HepG2 (cell line): ENCODE measurements around the gene FNDC4. TPM values are rescaled to one million over a fixed set of nuclear protein-coding genes. Genes with fewer than 3 reads are reported as not detected.
A peak's percentile ranks its signal among the peaks of the same experiment; 100 is the strongest.

Source experiments
- ATF7 ChIP-seq, 2 experiments: fragments of 450-650 bp in 1 of 2; sonication (generic) in 1 of 2; formaldehyde crosslinking in 1 of 2; IDR thresholded peaks; 2 replicates each; pipeline versions ENCODE4 v1.4.0 to v1.6.1; 2016 to 2020; ENCODE audit warnings: antibody characterized with exemption in 1 of 2, mild to moderate bottlenecking in 1 of 2, missing genetic modification reagents in 1 of 2
- CBFB ChIP-seq: sonication (generic); formaldehyde crosslinking; IDR thresholded peaks from 2 replicates; pipeline ENCODE4 v1.4.0; 2020; ENCODE audit warnings: missing genetic modification reagents
- ERF ChIP-seq: IDR thresholded peaks from 2 replicates; pipeline ENCODE4 v1.6.1; 2018; ENCODE audit warnings: missing biosample characterization, missing genetic modification reagents
- ISX ChIP-seq: sonication (generic); formaldehyde crosslinking; conservative IDR thresholded peaks from 2 replicates; pipeline ENCODE4 v1.5.0; 2020; ENCODE audit warnings: missing genetic modification reagents
- MTA3 ChIP-seq: sonication (generic); formaldehyde crosslinking; IDR thresholded peaks from 2 replicates; pipeline ENCODE4 v1.4.0; 2020; ENCODE audit warnings: missing genetic modification reagents
- PTBP1 ChIP-seq: fragments of 200-400 bp; formaldehyde crosslinking; IDR thresholded peaks from 2 replicates; pipeline ENCODE4 v1.6.1; 2018; ENCODE audit warnings: low read length, low read depth; ENCODE audit not compliant: poor library complexity, severe bottlenecking
- RBFOX2 ChIP-seq: fragments of 200-400 bp; formaldehyde crosslinking; IDR thresholded peaks from 2 replicates; pipeline ENCODE4 v1.6.1; 2017; ENCODE audit warnings: low read depth, mild to moderate bottlenecking, low read length
- RELA ChIP-seq: sonication (generic); formaldehyde crosslinking; IDR thresholded peaks from 2 replicates; pipeline ENCODE4 v1.4.0; 2020; ENCODE audit warnings: missing genetic modification reagents
- SATB2 ChIP-seq: sonication (generic); formaldehyde crosslinking; IDR thresholded peaks from 2 replicates; pipeline ENCODE4 v1.5.0; 2020; ENCODE audit warnings: missing genetic modification reagents
- SNAPC2 ChIP-seq: sonication (generic); formaldehyde crosslinking; IDR thresholded peaks from 2 replicates; pipeline ENCODE4 v1.8.1; 2022; ENCODE audit warnings: mild to moderate bottlenecking, missing genetic modification reagents
- STAT5B ChIP-seq: sonication (generic); formaldehyde crosslinking; IDR thresholded peaks from 2 replicates; pipeline ENCODE4 v1.4.0; 2020; ENCODE audit warnings: missing genetic modification reagents
- ZBTB20 ChIP-seq: sonication (generic); formaldehyde crosslinking; IDR thresholded peaks from 2 replicates; pipeline ENCODE4 v1.8.1; 2023; ENCODE audit warnings: missing genetic modification reagents, low read depth, mild to moderate bottlenecking, borderline replicate concordance
- ZBTB38 ChIP-seq: sonication (generic); formaldehyde crosslinking; IDR thresholded peaks from 2 replicates; pipeline ENCODE4 v1.5.1; 2020; ENCODE audit warnings: mild to moderate bottlenecking, missing genetic modification reagents
- ZFX ChIP-seq: sonication (generic); formaldehyde crosslinking; IDR thresholded peaks from 2 replicates; pipeline ENCODE4 v1.4.0; 2020; ENCODE audit warnings: mild to moderate bottlenecking, low read depth, missing genetic modification reagents, moderate library complexity
- ZNF274 ChIP-seq: sonication (generic); formaldehyde crosslinking; IDR thresholded peaks from 2 replicates; pipeline ENCODE4 v1.5.1; 2020; ENCODE audit warnings: mild to moderate bottlenecking, missing genetic modification reagents
- ZNF543 ChIP-seq: sonication (generic); formaldehyde crosslinking; IDR thresholded peaks from 2 replicates; pipeline ENCODE4 v1.4.0; 2020; ENCODE audit warnings: mild to moderate bottlenecking, missing genetic modification reagents
- ZNF546 ChIP-seq: sonication (generic); formaldehyde crosslinking; conservative IDR thresholded peaks from 2 replicates; pipeline ENCODE4 v1.8.1; 2023; ENCODE audit warnings: mild to moderate bottlenecking, missing genetic modification reagents
- ZNF562 ChIP-seq: sonication (generic); formaldehyde crosslinking; IDR thresholded peaks from 2 replicates; pipeline ENCODE4 v1.8.0; 2022; ENCODE audit warnings: missing genetic modification reagents, borderline replicate concordance
- ZNF607 ChIP-seq: sonication (generic); formaldehyde crosslinking; IDR thresholded peaks from 2 replicates; pipeline ENCODE4 v1.5.1; 2020; ENCODE audit warnings: missing genetic modification reagents, mild to moderate bottlenecking, borderline replicate concordance
- ZNF629 ChIP-seq: sonication (generic); formaldehyde crosslinking; conservative IDR thresholded peaks from 2 replicates; pipeline ENCODE4 v1.5.0; 2020; ENCODE audit warnings: missing genetic modification reagents
- ZNF766 ChIP-seq: sonication (generic); formaldehyde crosslinking; IDR thresholded peaks from 2 replicates; pipeline ENCODE4 v1.5.0; 2020; ENCODE audit warnings: missing genetic modification reagents, borderline replicate concordance
- ZNF850 ChIP-seq: sonication (generic); formaldehyde crosslinking; conservative IDR thresholded peaks from 2 replicates; pipeline ENCODE4 v1.9.0; 2021; ENCODE audit warnings: mild to moderate bottlenecking, missing genetic modification reagents
- ZSCAN20 ChIP-seq: sonication (generic); formaldehyde crosslinking; IDR thresholded peaks from 2 replicates; pipeline ENCODE4 v1.4.0; 2020; ENCODE audit warnings: missing genetic modification reagents, mild to moderate bottlenecking, borderline replicate concordance
- ZSCAN9 ChIP-seq: IDR thresholded peaks from 2 replicates; pipeline ENCODE4 v1.6.1; 2016; ENCODE audit warnings: borderline replicate concordance
- polyA plus RNA-seq, 8 experiments: library from polyadenylated mRNA; depleted of rRNA in 3 of 8; stranded (reverse) in 7 of 8; unstranded in 1 of 8; fragments of >200 nt; fragmentation: Illumina TruSeq in 4 of 8; extraction: Trizol in 4 of 8; gene quantifications; 2 replicates each; pipeline versions ENCODE4 v1.2.1 to v1.2.3, GENCODE V29; 2011 to 2016; ENCODE audit warnings: low read depth in 4 of 8, missing spikeins in 1 of 8, mixed read lengths in 1 of 8; ENCODE audit not compliant: insufficient read depth in 1 of 8
- total RNA-seq, 5 experiments: library from RNA; depleted of rRNA; stranded (reverse); fragments of >200 nt; fragmentation: Illumina TruSeq; extraction: Trizol; gene quantifications; 2 replicates each; pipeline ENCODE4 v1.2.3, GENCODE V29; 2016; ENCODE audit warnings: low read depth in 1 of 5
- TF ChIP-seq, protein P1 (sequence below): sonication (generic); formaldehyde crosslinking; IDR thresholded peaks from 2 replicates; pipeline ENCODE4 v1.8.1; 2023; ENCODE audit warnings: mild to moderate bottlenecking, inconsistent platforms, moderate library complexity, missing genetic modification reagents, borderline replicate concordance
- TF ChIP-seq, protein P2 (sequence below): IDR thresholded peaks from 2 replicates; pipeline ENCODE4 v1.6.1; 2016; ENCODE audit warnings: low read depth, borderline replicate concordance
- TF ChIP-seq, protein P3 (sequence below): sonication (generic); formaldehyde crosslinking; IDR thresholded peaks from 2 replicates; pipeline ENCODE4 v1.8.0; 2022; ENCODE audit warnings: mild to moderate bottlenecking, missing genetic modification reagents, moderate library complexity
- TF ChIP-seq, protein P4 (sequence below): sonication (generic); formaldehyde crosslinking; IDR thresholded peaks from 2 replicates; pipeline ENCODE4 v1.4.0; 2020; ENCODE audit warnings: missing genetic modification reagents

The FNDC4 gene
- total and polyA plus RNA-seq, 2 of the 13 experiments (the other 11 are each of a cell fraction or from before 2014, with no cell fraction given): 9.0 to 17.4 TPM

DNA sequence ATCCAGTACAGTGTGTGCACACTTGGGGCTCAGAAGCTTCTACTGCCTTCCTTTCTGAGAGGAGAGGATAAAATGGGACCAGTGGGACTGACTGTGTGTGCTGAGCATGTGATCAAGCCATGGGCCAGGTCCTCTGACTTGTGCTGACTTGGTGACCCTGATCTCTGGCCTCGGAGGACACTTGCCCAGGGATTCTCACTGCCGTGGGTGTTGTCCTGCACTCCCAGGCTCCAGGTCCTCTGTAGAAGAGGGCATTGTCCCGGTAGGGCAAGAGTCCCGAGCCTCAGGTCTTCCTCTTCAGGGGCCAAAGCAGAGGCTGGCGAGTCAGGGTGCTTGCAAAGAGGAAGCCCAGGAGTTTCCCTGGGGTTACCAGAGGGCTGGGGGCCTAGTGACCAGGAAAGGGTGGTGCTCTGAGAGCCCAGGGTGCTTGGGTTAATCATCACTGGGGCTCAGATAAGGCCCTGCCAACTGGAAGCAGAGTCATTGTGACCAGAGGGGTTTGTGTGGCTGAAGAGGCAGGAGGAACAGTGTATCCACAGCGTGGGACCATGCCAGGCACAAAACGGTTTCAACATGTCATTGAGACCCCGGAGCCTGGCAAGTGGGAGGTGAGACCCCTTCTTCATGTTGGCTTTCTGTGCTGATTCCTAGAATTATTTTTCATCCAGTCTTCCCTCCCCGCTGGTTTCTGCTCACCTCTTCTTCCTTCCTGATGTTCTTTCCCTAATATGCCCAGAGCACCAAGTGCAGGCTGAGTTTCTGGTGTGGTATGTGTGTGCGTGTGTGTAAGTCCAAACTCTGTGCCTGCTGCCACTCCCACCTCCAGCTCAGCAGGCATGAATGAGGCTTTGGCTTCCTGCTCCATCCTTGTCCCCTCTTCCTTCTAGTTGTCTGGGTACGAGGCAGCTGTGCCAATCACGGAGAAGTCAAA is 1.6 kb upstream of the FNDC4 start, which contains the start of gene GCKR (continued):
- TF ChIP-seq ZNF766 (CRISPR knock-in tag): peak; percentile 78; the same call in 1 of the 2 replicates
- TF ChIP-seq PTBP1: no peak
- no peak for TF ChIP-seq ATF7 (IDR thresholded peaks at IDR 0.05)
- TF ChIP-seq ATF7 (CRISPR knock-in tag; IDR thresholded peaks at IDR 0.05): 0 out of 2 replicates have a peak, but pooled peaks have one; percentile 12
- TF ChIP-seq ISX: no peak
- TF ChIP-seq SATB2: no peak
- TF ChIP-seq ZNF543 (CRISPR knock-in tag): 0 out of 2 replicates have a peak, but pooled peaks have one; percentile 15
- TF ChIP-seq ZNF546 (CRISPR knock-in tag): 0 out of 2 replicates have a peak, but pooled peaks have one; percentile 33
- TF ChIP-seq ZNF562 (CRISPR knock-in tag): no peak
- 0 out of 2 replicates have a peak, but pooled peaks have one; percentile 38 for TF ChIP-seq ZNF629 (CRISPR knock-in tag)
- TF ChIP-seq ERF (CRISPR knock-in tag): peak; percentile 89
- TF ChIP-seq ZFX (CRISPR knock-in tag): peak; percentile 91; the same call in 1 of the 2 replicates
- peak; percentile 85 for TF ChIP-seq SNAPC2 (CRISPR knock-in tag)
- TF ChIP-seq ZNF850 (CRISPR knock-in tag): no peak
- TF ChIP-seq, protein P1, sequence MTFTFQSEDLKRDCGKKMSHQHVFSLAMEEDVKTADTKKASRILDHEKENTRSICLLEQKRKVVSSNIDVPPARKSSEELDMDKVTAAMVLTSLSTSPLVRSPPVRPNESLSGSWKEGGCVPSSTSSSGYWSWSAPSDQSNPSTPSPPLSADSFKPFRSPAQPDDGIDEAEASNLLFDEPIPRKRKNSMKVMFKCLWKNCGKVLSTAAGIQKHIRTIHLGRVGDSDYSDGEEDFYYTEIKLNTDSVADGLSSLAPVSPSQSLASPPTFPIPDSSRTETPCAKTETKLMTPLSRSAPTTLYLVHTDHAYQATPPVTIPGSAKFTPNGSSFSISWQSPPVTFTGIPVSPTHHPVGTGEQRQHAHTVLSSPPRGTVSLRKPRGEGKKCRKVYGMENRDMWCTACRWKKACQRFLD: no peak
- no peak for TF ChIP-seq STAT5B
- TF ChIP-seq RELA: no peak
- TF ChIP-seq, protein P2, sequence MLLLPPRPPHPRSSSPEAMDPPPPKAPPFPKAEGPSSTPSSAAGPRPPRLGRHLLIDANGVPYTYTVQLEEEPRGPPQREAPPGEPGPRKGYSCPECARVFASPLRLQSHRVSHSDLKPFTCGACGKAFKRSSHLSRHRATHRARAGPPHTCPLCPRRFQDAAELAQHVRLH: peak; percentile 50; the same call in 1 of the 2 replicates
- TF ChIP-seq ZNF274 (CRISPR knock-in tag): peak; percentile 53; the same call in 1 of the 2 replicates
- TF ChIP-seq, protein P3, sequence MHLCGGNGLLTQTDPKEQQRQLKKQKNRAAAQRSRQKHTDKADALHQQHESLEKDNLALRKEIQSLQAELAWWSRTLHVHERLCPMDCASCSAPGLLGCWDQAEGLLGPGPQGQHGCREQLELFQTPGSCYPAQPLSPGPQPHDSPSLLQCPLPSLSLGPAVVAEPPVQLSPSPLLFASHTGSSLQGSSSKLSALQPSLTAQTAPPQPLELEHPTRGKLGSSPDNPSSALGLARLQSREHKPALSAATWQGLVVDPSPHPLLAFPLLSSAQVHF (CRISPR knock-in tag): no peak; the same call in 1 of the 2 replicates
- TF ChIP-seq MTA3 (CRISPR knock-in tag): no peak
- peak; percentile 92 for TF ChIP-seq ZNF607 (CRISPR knock-in tag)
- peak; percentile 74 for TF ChIP-seq ZSCAN9 (CRISPR knock-in tag)
- TF ChIP-seq ZSCAN20 (CRISPR knock-in tag): no peak
- TF ChIP-seq CBFB: peak; percentile 39; the same call in 1 of the 2 replicates
- TF ChIP-seq, protein P4, sequence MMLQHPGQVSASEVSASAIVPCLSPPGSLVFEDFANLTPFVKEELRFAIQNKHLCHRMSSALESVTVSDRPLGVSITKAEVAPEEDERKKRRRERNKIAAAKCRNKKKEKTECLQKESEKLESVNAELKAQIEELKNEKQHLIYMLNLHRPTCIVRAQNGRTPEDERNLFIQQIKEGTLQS (CRISPR knock-in tag): peak; percentile 21; the same call in 1 of the 2 replicates
- TF ChIP-seq ZBTB20: peak; percentile 67; the same call in 1 of the 2 replicates
- peak; percentile 82 for TF ChIP-seq ZBTB38
- peak; percentile 66 for TF ChIP-seq RBFOX2
